Measurements from ENCODE around the gene PLA2G4A.
A peak's percentile ranks its signal among the peaks of the same experiment; 100 is the strongest.

PLA2G4A gene

GRCh38 chr1:186828611-186829454 is at the start of gene PLA2G4A:
TSS of gene PLA2G4A (plus strand) at chr1:186828949. CDS start at chr1:186854355, 25,406 bp downstream.
- Histone ChIP-seq H3K36me3 (ENCODE audit: control insufficient read depth, insufficient read depth, low read length) (no peaks in the 10 kb centered on the region), H3K9me3 (ENCODE audit: control insufficient read depth, insufficient read depth, low read length) (no peaks in the 10 kb centered on the region), H3K4me1 (ENCODE audit: control insufficient read depth, insufficient read depth, low read length) (no peaks in the 10 kb centered on the region), H3K27me3 (ENCODE audit: control insufficient read depth, insufficient read depth, low read length) (no peaks in the 10 kb centered on the region; the same call in 1 of the 2 replicates), H3K9ac (ENCODE audit: low read depth, low read length) (no peak within 1 kb of the TSS), H3K4me3 (ENCODE audit: low read depth, low read length) (peak within 1 kb of the TSS; percentile 73), H3K27ac (ENCODE audit: low read depth, low read length) (no peak within 1 kb of the TSS)

GRCh38 chr1:186780076-186780475 is 48.7 kb upstream of the PLA2G4A start:
- Histone ChIP-seq H3K27ac (ENCODE audit: low read depth, low read length) (no peak overlapping the region), H3K27me3 (ENCODE audit: control insufficient read depth, insufficient read depth, low read length) (no peaks in the 10 kb centered on the region), H3K9me3 (ENCODE audit: control insufficient read depth, insufficient read depth, low read length) (no peaks in the 10 kb centered on the region), H3K4me3 (ENCODE audit: low read depth, low read length) (no peak overlapping the region), H3K9ac (ENCODE audit: low read depth, low read length) (no peak overlapping the region), H3K4me1 (ENCODE audit: control insufficient read depth, insufficient read depth, low read length) (no peaks in the 10 kb centered on the region), H3K36me3 (ENCODE audit: control insufficient read depth, insufficient read depth, low read length) (no peaks in the 10 kb centered on the region)

- H3K27me3 ChIP-seq (ENCODE audit: control insufficient read depth, insufficient read depth, low read length) = no peaks in the 10 kb centered on the region
- H3K4me1 ChIP-seq (ENCODE audit: control insufficient read depth, insufficient read depth, low read length) = no peaks in the 10 kb centered on the region
These were observed 47.0 kb upstream of the PLA2G4A start for GRCh38 chr1:186781730-186782129.

GRCh38 chr1:186782791-186783190 is 46.0 kb upstream of the PLA2G4A start:
- Histone ChIP-seq H3K36me3 (ENCODE audit: control insufficient read depth, insufficient read depth, low read length) (no peaks in the 10 kb centered on the region), H3K27me3 (ENCODE audit: control insufficient read depth, insufficient read depth, low read length) (no peaks in the 10 kb centered on the region), H3K4me3 (ENCODE audit: low read depth, low read length) (no peak overlapping the region), H3K27ac (ENCODE audit: low read depth, low read length) (no peak overlapping the region), H3K9ac (ENCODE audit: low read depth, low read length) (no peak overlapping the region), H3K9me3 (ENCODE audit: control insufficient read depth, insufficient read depth, low read length) (no peaks in the 10 kb centered on the region), H3K4me1 (ENCODE audit: control insufficient read depth, insufficient read depth, low read length) (no peaks in the 10 kb centered on the region)

More at GRCh38 chr1:186781730-186782129, 47.0 kb upstream of the PLA2G4A start:
- no peak overlapping the region for H3K27ac ChIP-seq (ENCODE audit: low read depth, low read length)
- no peak overlapping the region for H3K9ac ChIP-seq (ENCODE audit: low read depth, low read length)
- H3K36me3 ChIP-seq (ENCODE audit: control insufficient read depth, insufficient read depth, low read length) = no peaks in the 10 kb centered on the region
- H3K4me3 ChIP-seq (ENCODE audit: low read depth, low read length) = no peak overlapping the region
- no peaks in the 10 kb centered on the region for H3K9me3 ChIP-seq (ENCODE audit: control insufficient read depth, insufficient read depth, low read length)

- no peaks in the 10 kb centered on the region for H3K36me3 ChIP-seq (ENCODE audit: control insufficient read depth, insufficient read depth, low read length)
- H3K27me3 ChIP-seq (ENCODE audit: control insufficient read depth, insufficient read depth, low read length) = no peaks in the 10 kb centered on the region
- no peak overlapping the region for H3K9ac ChIP-seq (ENCODE audit: low read depth, low read length)
- H3K9me3 ChIP-seq (ENCODE audit: control insufficient read depth, insufficient read depth, low read length) = no peaks in the 10 kb centered on the region
- H3K4me3 ChIP-seq (ENCODE audit: low read depth, low read length) = no peak overlapping the region
- H3K27ac ChIP-seq (ENCODE audit: low read depth, low read length) = no peak overlapping the region
- H3K4me1 ChIP-seq (ENCODE audit: control insufficient read depth, insufficient read depth, low read length) = no peaks in the 10 kb centered on the region
These were observed 45.6 kb upstream of the PLA2G4A start for GRCh38 chr1:186783193-186783592.

GRCh38 chr1:186785503-186785902 is 43.2 kb upstream of the PLA2G4A start:
- H3K27me3 ChIP-seq (ENCODE audit: control insufficient read depth, insufficient read depth, low read length) = no peaks in the 10 kb centered on the region
- no peaks in the 10 kb centered on the region for H3K4me1 ChIP-seq (ENCODE audit: control insufficient read depth, insufficient read depth, low read length)
- H3K4me3 ChIP-seq (ENCODE audit: low read depth, low read length) = no peak overlapping the region

GRCh38 chr1:186790101-186790500 is 38.6 kb upstream of the PLA2G4A start:
- Histone ChIP-seq H3K4me3 (ENCODE audit: low read depth, low read length) (no peak overlapping the region), H3K36me3 (ENCODE audit: control insufficient read depth, insufficient read depth, low read length) (no peaks in the 10 kb centered on the region), H3K27ac (ENCODE audit: low read depth, low read length) (no peak overlapping the region), H3K9ac (ENCODE audit: low read depth, low read length) (no peak overlapping the region), H3K9me3 (ENCODE audit: control insufficient read depth, insufficient read depth, low read length) (no peaks in the 10 kb centered on the region), H3K4me1 (ENCODE audit: control insufficient read depth, insufficient read depth, low read length) (no peaks in the 10 kb centered on the region), H3K27me3 (ENCODE audit: control insufficient read depth, insufficient read depth, low read length) (no peaks in the 10 kb centered on the region)

More at GRCh38 chr1:186785503-186785902, 43.2 kb upstream of the PLA2G4A start:
- Histone ChIP-seq H3K27ac (ENCODE audit: low read depth, low read length) (no peak overlapping the region), H3K36me3 (ENCODE audit: control insufficient read depth, insufficient read depth, low read length) (no peaks in the 10 kb centered on the region), H3K9ac (ENCODE audit: low read depth, low read length) (no peak overlapping the region), H3K9me3 (ENCODE audit: control insufficient read depth, insufficient read depth, low read length) (no peaks in the 10 kb centered on the region)

- Histone ChIP-seq H3K4me3 (ENCODE audit: low read depth, low read length) (no peak overlapping the region), H3K27ac (ENCODE audit: low read depth, low read length) (no peak overlapping the region), H3K9me3 (ENCODE audit: control insufficient read depth, insufficient read depth, low read length) (no peaks in the 10 kb centered on the region), H3K36me3 (ENCODE audit: control insufficient read depth, insufficient read depth, low read length) (no peaks in the 10 kb centered on the region), H3K27me3 (ENCODE audit: control insufficient read depth, insufficient read depth, low read length) (no peaks in the 10 kb centered on the region), H3K4me1 (ENCODE audit: control insufficient read depth, insufficient read depth, low read length) (no peaks in the 10 kb centered on the region), H3K9ac (ENCODE audit: low read depth, low read length) (no peak overlapping the region)
These were observed 35.7 kb upstream of the PLA2G4A start for GRCh38 chr1:186792870-186793581.

- H3K27ac ChIP-seq (ENCODE audit: low read depth, low read length) = no peak overlapping the region
- H3K9ac ChIP-seq (ENCODE audit: low read depth, low read length) = no peak overlapping the region
- H3K4me1 ChIP-seq (ENCODE audit: control insufficient read depth, insufficient read depth, low read length) = no peaks in the 10 kb centered on the region
- H3K36me3 ChIP-seq (ENCODE audit: control insufficient read depth, insufficient read depth, low read length) = no peaks in the 10 kb centered on the region
- no peaks in the 10 kb centered on the region for H3K27me3 ChIP-seq (ENCODE audit: control insufficient read depth, insufficient read depth, low read length)
- H3K9me3 ChIP-seq (ENCODE audit: control insufficient read depth, insufficient read depth, low read length) = no peaks in the 10 kb centered on the region
- H3K4me3 ChIP-seq (ENCODE audit: low read depth, low read length) = no peak overlapping the region
These were observed 35.2 kb upstream of the PLA2G4A start for GRCh38 chr1:186793582-186793927.

- Histone ChIP-seq H3K27ac (ENCODE audit: low read depth, low read length) (no peak overlapping the region), H3K9me3 (ENCODE audit: control insufficient read depth, insufficient read depth, low read length) (no peaks in the 10 kb centered on the region), H3K4me3 (ENCODE audit: low read depth, low read length) (no peak overlapping the region), H3K9ac (ENCODE audit: low read depth, low read length) (no peak overlapping the region), H3K27me3 (ENCODE audit: control insufficient read depth, insufficient read depth, low read length) (no peaks in the 10 kb centered on the region), H3K4me1 (ENCODE audit: control insufficient read depth, insufficient read depth, low read length) (no peaks in the 10 kb centered on the region), H3K36me3 (ENCODE audit: control insufficient read depth, insufficient read depth, low read length) (no peaks in the 10 kb centered on the region)
These were observed 29.6 kb upstream of the PLA2G4A start for GRCh38 chr1:186798960-186799688.

GRCh38 chr1:186799689-186800054 is 29.1 kb upstream of the PLA2G4A start:
- Histone ChIP-seq H3K27me3 (ENCODE audit: control insufficient read depth, insufficient read depth, low read length) (no peaks in the 10 kb centered on the region), H3K9ac (ENCODE audit: low read depth, low read length) (no peak overlapping the region), H3K27ac (ENCODE audit: low read depth, low read length) (no peak overlapping the region), H3K4me3 (ENCODE audit: low read depth, low read length) (no peak overlapping the region), H3K36me3 (ENCODE audit: control insufficient read depth, insufficient read depth, low read length) (no peaks in the 10 kb centered on the region), H3K9me3 (ENCODE audit: control insufficient read depth, insufficient read depth, low read length) (no peaks in the 10 kb centered on the region), H3K4me1 (ENCODE audit: control insufficient read depth, insufficient read depth, low read length) (no peaks in the 10 kb centered on the region)
